Retinal pigment epithelial cell (primary cell): ENCODE measurements around the gene BCORL1.
A peak's percentile ranks its signal among the peaks of the same experiment; 100 is the strongest.

Experiments used
- DNase-seq: peaks from one replicate; pipeline ENCODE4 v3.0.0-alpha.2; 2010; ENCODE audit warnings: low read depth
- H3K4me3 ChIP-seq: 2 replicates; pipeline ENCODE4 v1.5.1; 2011; ENCODE audit warnings: mild to moderate bottlenecking, low read length, control low read depth, moderate library complexity
- CTCF ChIP-seq: conservative IDR thresholded peaks from 2 replicates; pipeline ENCODE4 v1.5.1; 2011; ENCODE audit warnings: low read depth, low read length, control low read depth, inconsistent platforms

The BCORL1 gene

GRCh38 chrX:130066975-130067615, 84.7 kb downstream of the BCORL1 start:
- no peak for TF ChIP-seq CTCF
- DNase-seq: no peak
- no peak overlapping the region for H3K4me3 ChIP-seq

- no peak overlapping the region for H3K4me3 ChIP-seq
- DNase-seq: no peak
- TF ChIP-seq CTCF: no peak
These were observed 89.3 kb downstream of the BCORL1 start for GRCh38 chrX:130071611-130072344.

GRCh38 chrX:130072345-130072740, 89.9 kb downstream of the BCORL1 start:
- TF ChIP-seq CTCF: no peak
- H3K4me3 ChIP-seq: no peak overlapping the region
- DNase-seq: no peak

GRCh38 chrX:130075777-130076176, 93.3 kb downstream of the BCORL1 start:
- DNase-seq: no peak
- TF ChIP-seq CTCF: no peak
- no peak overlapping the region for H3K4me3 ChIP-seq

GRCh38 chrX:130079824-130080406, 97.5 kb downstream of the BCORL1 start:
- H3K4me3 ChIP-seq: no peak overlapping the region
- no peak for DNase-seq
- TF ChIP-seq CTCF: peak; percentile 75

- no peak overlapping the region for H3K4me3 ChIP-seq
- no peak for DNase-seq
- no peak for TF ChIP-seq CTCF
These were observed 98.4 kb downstream of the BCORL1 start for GRCh38 chrX:130080791-130081367.
